PC-9 (cell line): Measurements from ENCODE around the gene NCBP2L. TPM values are rescaled to one million over a fixed set of nuclear protein-coding genes. Genes with fewer than 3 reads are reported as not detected.

Experiments
- BruUV-seq: library from RNA; stranded (reverse); fragments of 400-500 nt; replicated peaks from 2 replicates; lab custom pipeline; 2021; lab: Mats Ljungman, UMichigan
- CTCF ChIA-PET: fragments of 300-600 bp; sonication (Branson Sonifier 250); formaldehyde crosslinking; loops from one replicate; lab custom pipeline; 2022; ENCODE audit warnings: antibody characterized with exemption; lab: Charles Lee
- POLR2A ChIA-PET: fragments of 300-600 bp; sonication (Branson Sonifier 250); formaldehyde crosslinking; loops from one replicate; lab custom pipeline; 2022; ENCODE audit warnings: antibody characterized with exemption; ENCODE audit not compliant: unreplicated experiment; lab: Charles Lee
- DNase-seq, 2 experiments: peaks; one replicate each; pipeline versions ENCODE4 v3.0.0 to v3.0.0-alpha.2; 2015 to 2022; ENCODE audit warnings: mixed read lengths in 1 of 2
- H2AFZ ChIP-seq: fragments of 200-600 bp; sonication (generic); 2 replicates; pipeline ENCODE4 v1.8.1; 2017; ENCODE audit warnings: antibody characterized with exemption
- H3F3A ChIP-seq: fragments of 200-600 bp; sonication (generic); 2 replicates; pipeline ENCODE4 v1.8.1; 2017; ENCODE audit warnings: antibody characterized with exemption, mild to moderate bottlenecking, low read depth; ENCODE audit not compliant: insufficient read depth
- H3K27ac ChIP-seq: fragments of 200-600 bp; sonication (generic); 2 replicates; pipeline ENCODE4 v1.6.1; 2016; ENCODE audit warnings: mixed run types
- H3K27me3 ChIP-seq: fragments of 200-600 bp; sonication (generic); 2 replicates; pipeline ENCODE4 v1.6.1; 2016; ENCODE audit warnings: low read depth, mixed run types; ENCODE audit not compliant: insufficient read depth
- H3K36me3 ChIP-seq: fragments of 200-600 bp; sonication (generic); 2 replicates; pipeline ENCODE4 v1.6.1; 2016; ENCODE audit warnings: low read depth, mixed run types
- H3K4me1 ChIP-seq: fragments of 200-600 bp; sonication (generic); replicated peaks from 2 replicates; pipeline ENCODE4 v1.6.1; 2016; ENCODE audit warnings: mixed run types; ENCODE audit not compliant: insufficient read depth
- H3K4me2 ChIP-seq: fragments of 200-600 bp; sonication (generic); 2 replicates; pipeline ENCODE4 v1.6.1; 2017; ENCODE audit warnings: mixed run types
- H3K4me3 ChIP-seq: fragments of 200-600 bp; sonication (generic); 2 replicates; pipeline ENCODE4 v1.6.1; 2016; ENCODE audit warnings: mixed run types
- H3K79me2 ChIP-seq: fragments of 200-600 bp; sonication (generic); 2 replicates; pipeline ENCODE4 v1.6.1; 2017; ENCODE audit warnings: low read depth, mixed run types
- H3K9me2 ChIP-seq: fragments of 200-600 bp; sonication (generic); 2 replicates; pipeline ENCODE4 v1.8.1; 2017; ENCODE audit warnings: mild to moderate bottlenecking; ENCODE audit not compliant: insufficient read depth
- H3K9me3 ChIP-seq: fragments of 200-600 bp; sonication (generic); 2 replicates; pipeline ENCODE4 v1.8.1; 2016; ENCODE audit warnings: low read depth; ENCODE audit not compliant: insufficient read depth
- H4K20me1 ChIP-seq: fragments of 200-600 bp; sonication (generic); 2 replicates; pipeline ENCODE4 v1.8.1; 2017; ENCODE audit not compliant: insufficient read depth
- EZH2 ChIP-seq: fragments of 200-600 bp; sonication (generic); IDR thresholded peaks from 2 replicates; pipeline ENCODE4 v1.8.0; 2017; ENCODE audit warnings: antibody characterized with exemption, low read depth
- intact Hi-C: fragments of 100-400 bp; cut with micrococcal nuclease; formaldehyde crosslinking; loops from one replicate; pipeline ENCODE4 v1.10.0; 2022; ENCODE audit not compliant: unreplicated experiment
- total RNA-seq: library from RNA; stranded (reverse); gene quantifications from 2 replicates; pipeline ENCODE4 v1.2.3, GENCODE V29; 2021
- TF ChIP-seq, protein P1 (sequence below): fragments of 200-600 bp; sonication (generic); conservative IDR thresholded peaks from 2 replicates; pipeline ENCODE4 v1.6.1; 2017; ENCODE audit warnings: mixed run types, antibody characterized with exemption, mild to moderate bottlenecking, moderate library complexity

The NCBP2L gene
- total RNA-seq, 1 experiment from 2014 or later, result not detected

DNA sequence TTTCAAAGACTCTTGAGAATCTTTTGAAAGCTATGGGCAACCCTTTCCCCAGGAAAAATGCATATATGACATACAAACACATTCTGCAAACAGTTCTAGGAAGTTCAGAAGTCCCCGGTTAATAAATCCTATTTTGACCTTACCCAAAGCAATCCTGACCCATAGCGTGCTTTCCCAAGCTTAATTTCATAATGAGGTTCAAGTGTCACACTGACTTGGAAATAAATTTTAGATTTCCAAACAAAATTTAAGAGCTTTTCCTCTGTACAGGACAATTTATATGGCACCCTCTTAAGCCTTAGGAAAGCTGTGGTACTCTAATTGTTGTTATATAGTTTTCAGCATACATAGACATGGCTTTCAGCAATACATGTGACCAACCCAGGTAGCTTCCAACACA lies 59.4 kb downstream of the NCBP2L start:
- Histone ChIP-seq H3K4me1 (no peaks in the 10 kb centered on the region; the same call in 1 of the 2 replicates), H3K27ac (no peak overlapping the region), H3K9me2 (no peaks in the 10 kb centered on the region), H3K27me3 (no peaks in the 10 kb centered on the region), H3K4me3 (no peak overlapping the region), H2AFZ (no peak overlapping the region), H3K79me2 (no peaks in the 10 kb centered on the region), H3K36me3 (no peaks in the 10 kb centered on the region), H3K9me3 (no peaks in the 10 kb centered on the region), H3F3A (no peaks in the 10 kb centered on the region), H3K4me2 (no peak overlapping the region), H4K20me1 (no peaks in the 10 kb centered on the region)
- POLR2A ChIA-PET, result no interaction called here
- no TSS peak for BruUV-seq
- CTCF ChIA-PET, result no interaction called here
- DNase-seq, result no peak
- TF ChIP-seq, protein P1, sequence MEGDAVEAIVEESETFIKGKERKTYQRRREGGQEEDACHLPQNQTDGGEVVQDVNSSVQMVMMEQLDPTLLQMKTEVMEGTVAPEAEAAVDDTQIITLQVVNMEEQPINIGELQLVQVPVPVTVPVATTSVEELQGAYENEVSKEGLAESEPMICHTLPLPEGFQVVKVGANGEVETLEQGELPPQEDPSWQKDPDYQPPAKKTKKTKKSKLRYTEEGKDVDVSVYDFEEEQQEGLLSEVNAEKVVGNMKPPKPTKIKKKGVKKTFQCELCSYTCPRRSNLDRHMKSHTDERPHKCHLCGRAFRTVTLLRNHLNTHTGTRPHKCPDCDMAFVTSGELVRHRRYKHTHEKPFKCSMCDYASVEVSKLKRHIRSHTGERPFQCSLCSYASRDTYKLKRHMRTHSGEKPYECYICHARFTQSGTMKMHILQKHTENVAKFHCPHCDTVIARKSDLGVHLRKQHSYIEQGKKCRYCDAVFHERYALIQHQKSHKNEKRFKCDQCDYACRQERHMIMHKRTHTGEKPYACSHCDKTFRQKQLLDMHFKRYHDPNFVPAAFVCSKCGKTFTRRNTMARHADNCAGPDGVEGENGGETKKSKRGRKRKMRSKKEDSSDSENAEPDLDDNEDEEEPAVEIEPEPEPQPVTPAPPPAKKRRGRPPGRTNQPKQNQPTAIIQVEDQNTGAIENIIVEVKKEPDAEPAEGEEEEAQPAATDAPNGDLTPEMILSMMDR, result no peak
- no peak for TF ChIP-seq EZH2
- intact Hi-C loops, result no loop called here

DNA sequence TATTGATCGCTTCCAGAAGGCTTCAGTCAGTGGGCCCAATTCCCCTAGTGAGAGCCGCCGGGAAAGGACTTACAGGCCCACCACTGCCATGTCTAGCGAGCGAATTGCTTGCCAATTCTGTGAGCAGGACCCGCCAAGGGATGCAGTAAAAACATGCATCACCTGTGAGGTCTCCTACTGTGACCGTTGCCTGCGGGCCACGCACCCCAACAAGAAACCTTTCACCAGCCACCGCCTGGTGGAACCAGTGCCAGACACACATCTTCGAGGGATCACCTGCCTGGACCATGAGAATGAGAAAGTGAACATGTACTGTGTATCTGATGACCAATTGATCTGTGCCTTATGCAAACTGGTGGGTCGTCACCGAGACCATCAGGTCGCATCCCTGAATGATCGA lies 63.4 kb downstream of the NCBP2L start:
- CTCF ChIA-PET, result no interaction called here
- H3K27me3 ChIP-seq, result no peaks in the 10 kb centered on the region
- no TSS peak for BruUV-seq
- H3K9me2 ChIP-seq, result no peaks in the 10 kb centered on the region
- no peaks in the 10 kb centered on the region for H3K36me3 ChIP-seq
- no peak overlapping the region for H3K27ac ChIP-seq
- H3K9me3 ChIP-seq, result no peaks in the 10 kb centered on the region
- H3K4me1 ChIP-seq, result no peaks in the 10 kb centered on the region
- H3K79me2 ChIP-seq, result no peaks in the 10 kb centered on the region
- DNase-seq, result no peak
- intact Hi-C loops, result no loop called here
- H3K4me3 ChIP-seq, result no peak overlapping the region
- TF ChIP-seq, protein P1, result no peak
- no peak for TF ChIP-seq EZH2
- no peaks in the 10 kb centered on the region for H3F3A ChIP-seq
- POLR2A ChIA-PET, result no interaction called here
- H2AFZ ChIP-seq, result no peak overlapping the region
- no peak overlapping the region for H3K4me2 ChIP-seq
- no peaks in the 10 kb centered on the region for H4K20me1 ChIP-seq

DNA sequence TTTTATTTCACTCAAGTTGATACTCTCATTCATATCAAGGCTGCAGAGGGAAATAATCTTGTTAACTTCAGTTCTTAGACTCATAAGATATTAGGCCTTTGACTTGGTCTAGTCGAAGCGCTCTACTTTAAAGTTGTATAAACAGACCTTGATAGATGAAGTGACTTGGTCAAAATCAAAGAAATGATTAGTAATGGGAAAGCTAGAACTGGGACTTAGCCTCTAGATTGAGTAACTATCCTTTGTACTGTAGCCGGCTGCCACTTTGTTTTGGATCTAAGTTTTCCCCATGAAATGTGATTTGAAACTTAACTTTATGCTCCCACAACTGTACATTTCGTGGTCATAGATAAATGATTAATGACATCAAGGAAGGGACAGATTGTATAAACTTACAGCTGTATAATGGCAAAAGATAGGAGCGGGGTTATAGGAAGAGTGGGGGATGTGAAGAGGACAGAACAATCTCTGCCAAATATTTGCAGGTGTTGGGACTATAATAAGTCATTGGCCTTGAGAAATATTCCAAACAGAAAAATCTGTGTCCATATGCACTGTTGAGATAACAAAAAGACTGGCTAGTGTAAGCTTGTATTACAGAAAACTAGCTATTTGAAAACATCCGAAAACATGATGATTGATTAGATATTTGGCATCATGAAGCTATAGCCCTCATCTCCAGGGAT lies 65.3 kb downstream of the NCBP2L start:
- Histone ChIP-seq H3K4me1 (no peaks in the 10 kb centered on the region), H3K4me3 (no peak overlapping the region), H3K27me3 (no peaks in the 10 kb centered on the region), H3K79me2 (no peaks in the 10 kb centered on the region), H2AFZ (no peak overlapping the region), H4K20me1 (no peaks in the 10 kb centered on the region), H3F3A (no peaks in the 10 kb centered on the region), H3K4me2 (no peak overlapping the region), H3K36me3 (no peaks in the 10 kb centered on the region), H3K27ac (no peak overlapping the region), H3K9me3 (no peaks in the 10 kb centered on the region), H3K9me2 (no peaks in the 10 kb centered on the region)
- BruUV-seq, result no TSS peak
- TF ChIP-seq, protein P1, result no peak
- TF ChIP-seq EZH2, result no peak
- ChIA-PET CTCF (no interaction called here), POLR2A (no interaction called here)
- intact Hi-C loops, result no loop called here
- no peak for DNase-seq

Other genes with a start within 250 kb of the NCBP2L start
- 67.4 and 67.9 TPM in 2 replicates for gene PRPS1, start 149.2 kb upstream of the NCBP2L start, total RNA-seq
- gene TSC22D3, start 1.9 kb upstream of the NCBP2L start, total RNA-seq, result 43.5 and 43.9 TPM in 2 replicates
- gene MID2, start 48.1 kb downstream of the NCBP2L start, total RNA-seq, result 1.0 and 1.1 TPM in 2 replicates
- not detected in 2 replicates for gene TEX13B, start 204.6 kb downstream of the NCBP2L start, total RNA-seq